Activated T-cell treated with anti-CD3 and anti-CD28 coated beads for 1 hour (primary cell): ENCODE measurements around the gene MAML2.

Experiments
- DNase-seq: peaks from one replicate; pipeline ENCODE4 v3.0.0-alpha.2; 2020; ENCODE audit warnings: low read depth

The MAML2 gene

DNA sequence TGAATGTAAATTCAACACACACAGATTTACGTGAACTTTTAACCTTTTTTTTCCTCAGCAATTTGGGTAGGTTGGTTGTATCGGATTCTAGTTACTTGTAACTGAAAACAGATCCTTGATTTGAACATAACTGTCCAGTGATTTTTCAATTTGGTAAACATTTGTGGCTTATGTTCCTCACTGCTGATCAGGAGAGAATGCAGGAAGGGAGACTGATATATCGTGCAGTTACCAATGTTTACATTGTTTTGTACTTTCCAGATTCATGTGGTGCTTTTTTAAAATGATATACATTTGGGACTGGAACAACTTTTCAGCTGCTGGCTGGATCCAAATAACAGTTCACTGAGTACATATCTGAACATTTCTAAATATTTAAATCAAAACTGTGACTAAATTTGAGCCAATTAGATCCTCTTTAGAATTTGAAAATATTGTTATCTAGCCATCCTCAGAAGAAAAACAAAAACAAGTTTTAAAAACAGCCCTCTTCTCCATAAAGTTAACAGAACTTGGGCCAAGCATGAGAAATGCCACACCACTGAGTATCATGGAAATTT lies 334.8 kb downstream of the MAML2 start:
- DNase-seq, result no peak

DNA sequence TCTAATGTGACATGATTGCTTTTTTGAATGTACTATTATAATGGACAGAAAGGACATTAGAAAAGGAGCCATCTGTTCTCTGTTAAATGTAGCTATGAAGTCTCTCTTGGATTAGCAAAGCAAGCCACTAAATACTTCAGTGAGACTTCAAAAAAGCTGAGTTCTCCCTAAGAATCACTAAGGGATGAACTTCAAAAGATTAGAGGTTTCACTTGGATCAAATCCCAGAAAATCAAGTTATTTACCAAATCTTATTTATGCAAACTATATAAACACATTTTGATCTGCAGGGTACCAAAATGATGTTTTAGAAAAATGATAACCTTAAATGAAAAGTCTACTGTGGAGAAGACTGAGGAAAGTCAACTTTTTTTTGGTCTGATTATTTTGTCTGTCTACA lies 337.0 kb downstream of the MAML2 start:
- DNase-seq, result no peak

DNA sequence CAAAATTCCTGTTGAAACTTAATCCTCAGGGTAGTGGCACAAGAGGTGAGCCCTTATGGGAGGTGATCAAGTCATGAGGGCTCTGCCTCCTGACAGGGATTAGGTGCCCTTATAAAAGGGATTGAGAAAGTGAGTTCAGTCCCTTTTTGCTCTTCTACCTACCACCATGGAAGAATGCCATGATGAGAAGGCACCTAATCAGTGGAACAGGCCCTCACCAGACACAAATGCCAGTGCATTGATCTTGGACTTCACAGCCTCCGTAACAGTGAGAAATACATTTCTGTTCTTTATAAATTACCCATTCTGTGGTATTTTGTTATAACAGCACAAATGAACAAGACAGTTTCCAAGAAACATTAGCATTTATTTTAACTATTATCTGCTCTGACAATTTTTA lies 338.1 kb downstream of the MAML2 start:
- no peak for DNase-seq

DNA sequence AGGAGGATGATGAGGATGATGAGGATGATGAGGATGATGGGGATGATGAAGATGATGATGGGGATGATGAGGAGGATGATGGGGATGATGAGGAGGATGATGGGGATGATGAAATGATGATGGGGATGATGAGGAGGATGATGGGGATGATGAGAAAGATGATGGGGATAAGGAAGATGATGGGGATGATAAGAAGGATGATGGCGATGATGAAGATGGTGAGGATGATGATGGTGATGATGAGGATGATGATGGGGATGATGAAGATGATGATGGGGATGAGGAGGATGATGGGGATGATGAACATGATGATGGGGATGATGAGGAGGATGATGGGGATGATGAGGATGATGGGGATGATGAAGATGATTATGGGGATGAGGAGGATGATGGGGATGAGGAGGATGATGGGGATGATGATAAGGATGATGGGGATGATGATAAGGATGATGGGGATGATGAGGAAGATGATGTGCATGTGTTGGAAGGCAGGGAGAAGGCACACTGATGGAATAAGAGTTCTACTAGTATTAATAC lies 340.2 kb downstream of the MAML2 start:
- DNase-seq, result no peak

DNA sequence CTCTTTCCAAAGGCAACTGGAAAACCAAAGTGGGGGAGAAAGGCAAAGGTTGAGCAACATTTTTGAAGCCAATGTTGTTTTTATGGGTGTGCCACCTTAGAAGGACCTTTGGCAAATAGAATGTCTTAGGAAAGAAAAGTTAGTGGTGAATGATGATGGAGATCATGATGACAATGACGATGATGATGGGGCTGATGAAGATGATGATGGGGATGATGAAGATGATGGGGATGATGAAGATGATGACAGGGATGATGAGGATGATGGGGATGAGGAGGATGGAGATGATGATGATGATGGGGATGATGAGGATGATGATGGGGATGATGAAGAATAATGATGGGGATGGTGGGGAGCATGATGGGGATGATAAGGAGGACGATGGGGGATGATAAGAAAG lies 340.7 kb downstream of the MAML2 start:
- DNase-seq, result no peak

DNA sequence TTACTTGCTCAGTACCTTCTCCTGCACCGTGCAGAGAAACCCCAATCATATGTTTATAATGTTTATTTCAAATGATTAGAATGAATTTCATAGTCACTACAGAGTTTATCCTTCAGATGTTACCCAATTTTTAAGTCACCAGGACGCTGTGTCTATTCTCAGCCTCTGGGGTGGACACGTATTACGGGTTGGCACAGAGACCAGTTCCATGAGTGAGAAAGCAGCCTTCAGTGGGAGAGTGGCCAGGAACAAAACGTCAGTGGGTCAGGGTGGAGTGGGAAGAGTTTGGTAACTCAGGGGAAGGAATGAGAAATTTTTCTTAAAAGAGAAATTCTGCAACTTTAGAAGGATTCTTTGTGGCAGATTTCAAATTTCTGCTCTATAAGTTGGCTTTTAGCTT lies 342.0 kb downstream of the MAML2 start:
- DNase-seq, result no peak

DNA sequence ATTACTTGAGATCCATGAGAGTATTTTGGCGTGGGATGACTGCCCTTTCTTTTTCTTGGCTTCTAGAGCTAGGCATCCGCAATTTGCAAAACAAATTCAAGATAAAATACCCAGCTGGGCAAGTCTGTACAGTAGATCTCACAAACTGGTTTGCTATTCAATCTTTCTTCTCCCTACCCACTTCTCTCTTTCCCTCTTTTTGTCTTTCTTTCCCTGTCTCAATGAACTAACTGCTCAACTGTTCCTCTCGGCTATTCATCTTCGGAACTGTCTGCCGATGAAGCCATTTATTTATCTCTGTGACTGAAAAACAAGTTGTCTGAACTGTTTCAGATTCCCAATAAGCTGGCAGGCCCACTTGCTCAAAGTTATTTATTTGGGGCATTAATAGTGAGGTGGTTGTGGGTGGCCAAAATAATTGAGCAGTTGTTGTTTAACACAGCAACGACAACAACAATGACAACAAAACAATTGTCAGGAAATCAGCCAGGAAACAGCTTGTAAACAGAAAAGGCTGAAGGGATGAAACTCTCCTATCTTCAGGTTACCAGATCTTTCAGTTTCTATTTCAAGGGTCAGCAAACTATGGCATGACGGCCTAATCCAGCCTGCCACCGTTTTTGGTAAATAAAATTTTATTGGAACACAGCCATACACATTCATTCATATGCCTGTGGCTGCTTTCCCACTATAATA lies 343.1 kb downstream of the MAML2 start:
- DNase-seq, result no peak

DNA sequence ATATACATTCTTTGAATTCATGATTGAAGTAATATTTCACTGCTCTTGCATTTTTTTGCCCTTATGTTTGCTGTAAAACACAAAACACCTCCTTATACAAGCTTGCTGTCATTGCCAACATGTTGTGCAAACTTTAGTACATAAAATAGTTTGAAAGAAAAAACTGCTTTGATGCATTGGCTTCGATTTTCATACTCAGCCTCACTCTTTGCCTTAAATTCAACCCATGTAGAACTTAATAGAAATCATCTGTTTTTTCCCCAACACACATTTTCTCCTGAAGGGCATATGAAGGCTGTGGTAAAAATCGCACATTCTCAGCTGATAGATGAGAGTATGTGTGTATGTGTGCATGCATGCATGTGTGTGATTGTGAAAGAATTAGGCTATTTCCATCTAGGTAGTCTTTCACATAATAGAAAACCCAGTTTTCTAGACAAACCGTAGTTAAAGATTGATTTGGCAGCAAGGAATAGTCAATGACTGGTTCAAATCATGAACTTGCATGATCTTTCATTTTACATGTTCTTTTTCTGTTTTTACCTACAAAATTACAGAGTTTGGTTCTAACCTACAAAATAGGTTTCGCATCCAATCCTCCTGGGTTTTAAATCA lies 346.3 kb downstream of the MAML2 start:
- no peak for DNase-seq

DNA sequence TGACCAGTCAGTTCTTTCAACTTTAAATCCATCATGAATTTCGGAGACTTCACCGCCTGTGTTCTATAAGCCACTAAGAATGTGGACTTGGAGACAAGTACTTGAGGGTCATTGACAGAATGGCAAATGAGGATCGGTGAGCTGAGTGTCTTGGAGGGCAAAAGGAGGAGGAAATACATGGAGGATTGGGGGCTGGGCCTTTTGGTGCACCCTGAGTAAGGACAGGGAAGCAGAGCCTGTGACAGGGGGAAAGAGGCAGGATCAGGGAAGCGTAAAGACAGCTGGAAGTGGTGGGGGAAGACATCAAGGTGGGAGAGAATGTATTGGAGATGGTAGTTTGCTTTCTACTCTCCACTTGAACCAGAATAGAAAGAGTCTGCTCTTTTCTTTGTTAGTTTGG lies 348.7 kb downstream of the MAML2 start:
- no peak for DNase-seq

DNA sequence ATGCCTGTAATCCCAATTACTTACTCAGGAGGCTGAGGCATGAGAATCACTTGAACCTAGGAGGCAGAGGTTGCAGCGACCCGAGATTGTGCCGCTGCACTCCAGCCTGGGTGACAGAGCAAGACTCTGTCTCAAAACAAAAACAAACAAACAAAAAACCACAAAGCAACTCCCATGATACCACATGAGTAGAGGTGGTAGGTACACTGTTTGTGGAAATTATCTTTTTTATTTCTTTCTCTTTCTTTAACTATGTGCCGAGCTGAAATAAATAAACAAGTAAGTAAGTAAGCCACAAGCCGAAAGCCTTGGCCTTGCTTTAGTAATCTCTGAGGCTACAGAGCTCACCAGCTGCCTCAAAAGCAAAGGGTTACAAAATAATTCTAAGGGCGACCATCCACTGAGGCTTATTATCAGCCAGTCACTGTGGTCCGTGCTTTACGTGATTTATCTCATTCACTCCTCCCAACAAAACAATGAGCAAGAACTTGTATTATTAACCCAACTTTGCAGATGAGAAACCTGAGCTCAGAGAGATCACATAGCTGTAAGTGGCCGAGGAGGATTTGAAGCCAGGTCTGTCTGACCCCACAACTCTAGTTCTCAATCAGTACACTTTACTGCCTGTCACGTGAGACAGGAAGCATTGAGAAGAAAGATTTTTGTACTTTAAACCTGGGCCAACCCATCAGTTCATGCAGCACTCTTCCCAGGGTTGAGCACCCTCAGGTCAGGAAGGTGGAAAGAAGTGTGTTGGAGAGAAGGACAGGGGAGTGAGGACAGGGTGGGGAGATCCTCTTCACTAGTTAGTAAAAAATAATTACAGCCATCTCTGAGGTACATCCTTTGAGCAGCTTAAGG lies 349.3 kb downstream of the MAML2 start:
- DNase-seq, result no peak

DNA sequence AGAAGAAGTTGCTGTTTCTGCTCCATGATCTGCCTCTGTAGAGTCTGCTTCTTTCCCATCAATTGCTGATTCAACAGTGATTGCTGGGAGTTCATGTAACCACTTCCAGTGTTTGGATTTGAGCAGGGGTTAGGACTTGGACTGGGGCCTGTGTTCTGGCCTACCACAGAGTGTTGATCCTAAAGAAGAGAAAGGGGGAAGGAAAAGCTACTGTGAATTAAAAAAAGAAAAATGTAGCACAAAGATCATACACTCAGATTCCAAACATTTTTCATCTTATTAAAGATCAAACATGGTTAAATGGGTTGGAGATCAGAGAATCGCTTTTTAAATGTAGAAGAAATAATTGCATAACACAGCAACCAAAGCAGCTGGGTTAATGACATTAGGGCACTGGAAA lies 351.4 kb downstream of the MAML2 start:
- DNase-seq, result no peak

DNA sequence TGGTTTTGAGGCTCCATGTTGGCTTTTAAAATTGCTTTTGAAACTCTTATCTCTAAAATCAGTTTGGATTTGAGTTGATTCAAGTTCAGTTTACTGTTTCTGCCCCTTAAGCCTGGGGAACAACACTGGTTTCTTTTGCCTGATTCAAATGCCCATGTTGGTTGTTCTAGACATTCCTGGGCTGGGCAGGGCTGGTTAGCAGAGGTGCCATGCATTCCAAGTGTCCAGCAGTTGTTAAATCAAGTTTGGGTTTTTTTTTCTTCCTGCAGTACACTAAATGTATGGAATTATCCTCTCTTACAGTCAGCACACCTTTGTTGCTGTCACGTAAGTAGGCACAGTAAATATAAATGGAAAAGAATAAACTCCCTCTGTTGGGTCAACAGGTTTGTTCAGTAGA lies 351.9 kb downstream of the MAML2 start:
- no peak for DNase-seq

DNA sequence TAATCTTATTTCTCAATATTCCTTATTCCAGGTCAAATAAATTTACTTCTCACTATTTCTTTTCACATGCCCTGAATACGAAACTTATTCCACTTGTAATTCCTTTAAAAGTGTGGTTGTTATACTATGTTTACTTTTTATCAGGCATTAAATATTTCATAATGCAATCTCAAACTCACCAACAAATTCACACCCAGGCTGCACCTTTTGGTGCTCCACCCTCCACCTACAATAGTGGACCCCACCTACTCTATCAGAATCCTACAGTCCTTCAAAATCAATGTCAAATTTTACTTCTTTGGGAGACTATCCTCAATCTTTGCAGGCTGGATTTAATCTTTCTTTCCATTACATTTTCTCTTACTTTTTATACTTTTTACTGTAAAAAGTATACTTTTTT lies 353.2 kb downstream of the MAML2 start:
- no peak for DNase-seq

DNA sequence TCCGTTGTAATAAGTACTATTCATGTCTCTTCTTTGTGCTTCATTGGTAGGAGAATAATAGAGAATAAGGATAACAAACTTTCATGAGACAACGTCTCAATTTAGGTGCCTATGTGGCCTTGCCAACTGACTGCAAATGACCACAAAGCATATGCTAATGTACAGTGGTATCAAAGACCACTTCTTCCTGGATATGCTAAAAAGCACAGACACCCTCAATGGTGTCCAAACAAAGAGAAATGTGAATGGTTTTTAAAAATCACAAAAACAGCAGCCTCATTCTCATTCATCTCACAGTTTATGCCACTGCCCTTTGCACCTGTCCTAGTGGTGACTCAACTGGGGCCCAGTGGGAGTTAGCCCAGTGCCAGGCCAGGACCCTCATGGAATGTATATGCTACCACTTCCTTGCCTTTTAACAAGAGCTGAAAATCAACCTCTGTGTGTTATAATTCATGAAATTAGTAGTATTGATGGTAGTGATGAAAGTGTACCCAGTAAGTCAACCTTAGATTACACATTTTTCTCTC lies 353.9 kb downstream of the MAML2 start:
- no peak for DNase-seq

DNA sequence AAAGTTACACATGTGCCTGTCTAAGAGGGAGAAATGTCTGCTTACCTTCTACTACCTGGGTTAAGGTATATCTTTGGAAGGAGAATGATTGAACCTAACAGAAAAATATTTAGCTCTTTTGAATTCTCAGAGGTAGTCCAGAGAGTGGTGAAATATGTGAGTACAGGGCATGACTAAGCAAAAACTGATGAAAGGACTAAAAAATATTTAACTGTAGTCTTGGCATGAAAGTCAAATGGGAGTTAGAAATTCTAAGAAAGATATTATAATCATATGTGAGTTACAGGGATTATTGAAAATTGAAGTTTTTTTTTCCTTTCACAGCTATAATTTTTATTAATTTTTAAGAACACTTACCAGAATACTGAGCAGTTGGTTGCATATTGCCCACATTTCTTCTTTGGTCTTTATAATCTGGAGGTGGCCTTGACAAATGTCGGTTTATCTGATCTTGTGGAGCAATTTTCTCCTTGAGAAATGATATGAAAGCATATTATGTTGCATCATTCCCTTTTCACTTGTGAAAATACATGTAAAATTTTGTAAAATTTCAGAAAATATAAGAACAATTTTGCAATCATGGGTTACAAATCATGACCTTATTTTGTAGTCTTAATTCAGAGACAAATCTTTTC lies 357.7 kb downstream of the MAML2 start:
- DNase-seq, result no peak

DNA sequence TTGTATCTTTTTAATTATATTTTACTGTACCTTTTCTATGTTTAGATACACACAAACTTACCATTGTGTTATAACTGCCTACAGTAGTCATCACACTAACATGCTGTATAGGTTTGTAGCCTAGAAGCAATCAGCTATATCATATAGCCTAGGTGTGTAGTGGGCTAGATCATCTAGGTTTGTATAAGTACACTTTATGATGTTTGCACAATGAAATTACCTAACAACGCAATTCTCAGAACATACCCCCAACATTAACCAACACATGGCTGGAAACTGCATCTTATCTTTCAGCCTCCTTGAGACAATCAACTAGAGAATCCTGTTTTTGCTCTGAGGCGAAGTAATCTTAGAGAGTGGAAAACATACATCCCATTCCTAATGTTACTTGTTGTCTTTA lies 358.9 kb downstream of the MAML2 start:
- no peak for DNase-seq

DNA sequence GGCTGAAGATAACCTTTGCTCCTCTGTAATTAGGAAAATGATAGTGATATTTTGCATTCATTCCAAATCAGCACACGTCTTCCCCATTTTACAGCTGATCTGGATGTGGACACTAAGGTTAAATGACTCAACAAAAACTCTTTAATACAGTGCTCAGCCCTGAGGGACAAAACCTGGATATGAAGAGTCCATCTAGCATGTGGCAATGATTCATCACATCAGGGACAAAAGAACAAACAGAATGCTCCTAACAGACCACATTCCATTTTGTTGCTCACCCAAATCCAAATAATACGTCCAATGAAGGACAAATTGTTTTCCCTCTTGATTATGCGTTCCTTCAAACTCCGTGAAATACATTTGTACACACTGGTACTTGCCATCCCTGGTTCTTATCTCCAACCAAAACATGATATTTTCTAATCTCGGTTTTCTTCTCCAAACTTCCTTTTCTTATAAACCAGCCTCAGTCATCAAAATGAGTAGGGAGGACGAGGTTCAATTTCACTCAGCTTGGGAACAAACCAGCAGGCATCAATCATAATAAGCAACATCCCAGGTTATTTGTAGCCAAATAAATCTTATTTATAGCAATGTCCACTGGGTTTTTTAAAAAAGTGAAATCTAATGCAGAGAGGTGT lies 365.3 kb downstream of the MAML2 start:
- no peak for DNase-seq

DNA sequence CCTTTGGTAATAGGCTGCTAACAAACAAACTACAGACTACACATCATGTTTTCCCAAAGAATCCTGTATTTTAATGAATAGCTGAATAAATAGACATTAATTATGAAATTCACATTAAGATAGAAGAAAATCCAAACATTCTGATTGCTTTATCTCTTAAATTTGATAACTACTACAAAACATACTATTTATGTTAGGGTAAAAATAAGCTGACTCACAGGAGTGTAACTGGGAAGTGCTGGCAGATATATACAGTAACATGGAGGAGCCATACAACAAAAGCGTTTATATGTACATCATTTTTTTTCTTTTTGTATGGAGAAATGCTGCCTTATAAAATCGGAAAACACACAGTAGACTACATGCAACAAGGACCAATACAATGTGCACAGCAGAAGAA lies 366.4 kb downstream of the MAML2 start:
- DNase-seq, result no peak

DNA sequence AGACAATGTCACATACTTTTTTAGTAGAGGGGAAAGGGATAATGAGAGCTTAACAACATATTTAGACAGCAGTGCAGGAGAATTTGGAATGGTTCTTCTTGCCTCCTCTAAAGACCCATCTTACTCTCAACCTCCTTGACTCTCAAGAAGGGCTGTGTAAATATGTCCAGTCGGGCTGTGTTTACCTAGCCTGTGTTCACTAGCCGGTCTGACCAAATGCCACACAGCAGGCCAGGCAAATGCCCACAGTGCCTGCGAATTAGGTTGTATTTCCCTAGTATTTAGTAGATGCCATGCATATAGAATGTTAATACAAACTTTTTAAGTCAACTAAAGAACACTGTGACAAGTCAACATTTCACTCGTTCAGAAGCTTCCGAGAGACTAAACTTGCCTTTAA lies 367.7 kb downstream of the MAML2 start:
- no peak for DNase-seq

DNA sequence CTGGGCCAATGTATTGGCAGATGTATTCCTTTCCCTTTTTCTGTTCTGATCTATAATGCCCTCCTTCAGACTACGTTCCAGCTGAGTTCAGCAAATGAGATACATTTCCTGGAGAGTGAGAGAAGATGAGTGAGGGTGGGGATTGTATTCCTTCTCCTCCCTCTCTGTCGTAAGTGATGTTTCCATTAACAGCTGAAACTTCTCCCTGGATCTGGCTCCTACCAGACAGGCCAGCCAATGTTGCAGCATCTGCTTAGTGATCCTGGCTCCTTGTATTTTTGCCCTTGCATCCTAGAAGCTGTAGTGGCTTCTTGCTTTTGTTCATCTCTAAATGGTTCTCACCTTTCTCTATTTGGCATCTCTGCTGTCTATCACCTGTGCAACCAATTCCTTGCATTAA lies 370.9 kb downstream of the MAML2 start:
- DNase-seq, result no peak

DNA sequence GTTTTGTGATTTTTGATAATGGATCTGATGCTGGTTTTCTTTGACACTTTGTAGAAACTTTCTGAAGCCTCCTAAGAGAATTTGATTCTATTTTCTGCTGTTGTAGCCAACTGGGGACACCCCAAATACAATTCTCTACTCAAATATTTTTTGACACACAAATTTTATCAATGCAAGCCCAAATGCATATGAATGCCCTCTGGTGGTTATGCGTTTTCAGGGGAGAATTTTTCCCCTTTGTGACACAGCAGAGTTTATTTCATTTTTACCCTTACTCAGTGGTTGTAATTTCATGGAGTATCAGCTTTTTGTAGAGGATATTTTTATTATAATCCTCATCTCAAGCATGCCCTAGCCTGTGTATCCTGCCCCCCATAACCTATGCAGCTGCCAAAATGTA lies 374.4 kb downstream of the MAML2 start:
- no peak for DNase-seq
